Progenitor cell of endocrine pancreas (in vitro differentiated cells): Measurements from ENCODE around the gene SORCS2. TPM values are rescaled to one million over a fixed set of nuclear protein-coding genes. Genes with fewer than 3 reads are reported as not detected.

Experiments used
- DNase-seq: peaks from one replicate; pipeline ENCODE4 v3.0.0; 2021; ENCODE audit warnings: low spot score; ENCODE audit not compliant: unreplicated experiment
- H3K27ac Mint-ChIP-seq: 2 replicates; pipeline ENCODE4 v1.8.0; 2021; ENCODE audit warnings: mild to moderate bottlenecking, moderate library complexity, mixed read lengths
- H3K27me3 Mint-ChIP-seq: 2 replicates; pipeline ENCODE4 v1.8.0; 2021; ENCODE audit warnings: mixed read lengths
- H3K36me3 Mint-ChIP-seq: 2 replicates; pipeline ENCODE4 v1.8.0; 2022; ENCODE audit warnings: mixed read lengths; ENCODE audit not compliant: insufficient read depth
- H3K4me1 Mint-ChIP-seq: 2 replicates; pipeline ENCODE4 v1.8.0; 2021; ENCODE audit warnings: low read depth, mixed read lengths
- H3K4me3 Mint-ChIP-seq: 2 replicates; pipeline ENCODE4 v1.8.0; 2021; ENCODE audit warnings: low read depth, mild to moderate bottlenecking, moderate library complexity, mixed read lengths
- H3K9me3 Mint-ChIP-seq: 2 replicates; pipeline ENCODE4 v1.8.0; 2021; ENCODE audit warnings: low read depth, mixed read lengths
- total RNA-seq: library from RNA; stranded (reverse); gene quantifications from 2 replicates; pipeline ENCODE4 v1.2.1, GENCODE V29; 2021
- TF ChIP-seq, protein P1 (sequence below): fragments of 200-600 bp; sonication (generic); IDR thresholded peaks from one replicate; pipeline ENCODE4 v1.5.0; 2021; ENCODE audit warnings: antibody characterized with exemption, mild to moderate bottlenecking; ENCODE audit not compliant: unreplicated experiment

The SORCS2 gene
- total RNA-seq, 1 donor from 2014 or later, result 2.2 TPM

DNA sequence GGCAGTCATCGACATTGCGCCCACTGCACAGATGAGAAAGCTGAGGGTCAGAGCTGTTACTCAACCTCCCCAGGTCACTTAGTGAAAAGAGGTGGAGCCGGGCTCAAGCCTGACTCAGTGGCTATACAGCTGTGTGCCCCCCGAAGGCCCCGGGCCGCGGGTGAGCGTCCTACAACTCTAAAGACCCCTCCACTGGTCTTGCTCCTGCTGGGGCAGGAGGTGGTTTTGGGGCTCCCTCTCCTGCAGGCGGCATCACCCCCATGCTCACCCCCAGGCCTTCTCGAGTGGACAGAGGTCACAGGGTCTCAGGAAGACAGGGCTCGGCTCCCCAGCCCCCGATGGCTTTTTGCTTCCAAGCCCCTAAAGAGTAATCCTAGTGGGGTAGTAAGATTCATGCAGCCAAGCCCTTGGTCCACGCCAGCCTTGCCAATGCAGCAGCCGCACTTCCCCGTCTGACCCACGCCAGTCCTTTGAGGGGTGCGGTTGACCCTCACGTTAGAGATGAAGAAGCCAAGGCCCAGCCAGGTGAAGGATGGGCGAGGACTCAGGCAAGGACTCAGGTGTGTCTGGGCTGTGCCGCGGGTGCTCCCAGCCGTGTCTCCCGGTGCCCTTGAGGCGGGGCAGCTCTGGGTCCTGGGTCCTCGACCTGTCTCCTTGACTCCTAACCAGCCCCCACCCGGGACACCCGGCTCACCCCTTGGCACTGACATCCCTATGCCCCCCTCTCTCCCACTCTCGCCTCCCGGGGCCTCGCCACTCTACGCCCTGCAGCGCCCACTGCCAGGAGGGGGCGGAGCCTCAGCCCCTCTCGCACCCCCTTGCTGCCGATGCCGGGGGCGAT is 547.0 kb downstream of the SORCS2 start:
- H3K4me1 Mint-ChIP-seq, result peaks cover 1% of the 10 kb centered on the region
- TF ChIP-seq, protein P1, sequence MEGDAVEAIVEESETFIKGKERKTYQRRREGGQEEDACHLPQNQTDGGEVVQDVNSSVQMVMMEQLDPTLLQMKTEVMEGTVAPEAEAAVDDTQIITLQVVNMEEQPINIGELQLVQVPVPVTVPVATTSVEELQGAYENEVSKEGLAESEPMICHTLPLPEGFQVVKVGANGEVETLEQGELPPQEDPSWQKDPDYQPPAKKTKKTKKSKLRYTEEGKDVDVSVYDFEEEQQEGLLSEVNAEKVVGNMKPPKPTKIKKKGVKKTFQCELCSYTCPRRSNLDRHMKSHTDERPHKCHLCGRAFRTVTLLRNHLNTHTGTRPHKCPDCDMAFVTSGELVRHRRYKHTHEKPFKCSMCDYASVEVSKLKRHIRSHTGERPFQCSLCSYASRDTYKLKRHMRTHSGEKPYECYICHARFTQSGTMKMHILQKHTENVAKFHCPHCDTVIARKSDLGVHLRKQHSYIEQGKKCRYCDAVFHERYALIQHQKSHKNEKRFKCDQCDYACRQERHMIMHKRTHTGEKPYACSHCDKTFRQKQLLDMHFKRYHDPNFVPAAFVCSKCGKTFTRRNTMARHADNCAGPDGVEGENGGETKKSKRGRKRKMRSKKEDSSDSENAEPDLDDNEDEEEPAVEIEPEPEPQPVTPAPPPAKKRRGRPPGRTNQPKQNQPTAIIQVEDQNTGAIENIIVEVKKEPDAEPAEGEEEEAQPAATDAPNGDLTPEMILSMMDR, result no peak
- no peak overlapping the region for H3K4me3 Mint-ChIP-seq
- no peaks in the 10 kb centered on the region for H3K36me3 Mint-ChIP-seq
- no peak for DNase-seq
- H3K27me3 Mint-ChIP-seq, result no peaks in the 10 kb centered on the region
- H3K9me3 Mint-ChIP-seq, result no peaks in the 10 kb centered on the region
- no peak overlapping the region for H3K27ac Mint-ChIP-seq

DNA sequence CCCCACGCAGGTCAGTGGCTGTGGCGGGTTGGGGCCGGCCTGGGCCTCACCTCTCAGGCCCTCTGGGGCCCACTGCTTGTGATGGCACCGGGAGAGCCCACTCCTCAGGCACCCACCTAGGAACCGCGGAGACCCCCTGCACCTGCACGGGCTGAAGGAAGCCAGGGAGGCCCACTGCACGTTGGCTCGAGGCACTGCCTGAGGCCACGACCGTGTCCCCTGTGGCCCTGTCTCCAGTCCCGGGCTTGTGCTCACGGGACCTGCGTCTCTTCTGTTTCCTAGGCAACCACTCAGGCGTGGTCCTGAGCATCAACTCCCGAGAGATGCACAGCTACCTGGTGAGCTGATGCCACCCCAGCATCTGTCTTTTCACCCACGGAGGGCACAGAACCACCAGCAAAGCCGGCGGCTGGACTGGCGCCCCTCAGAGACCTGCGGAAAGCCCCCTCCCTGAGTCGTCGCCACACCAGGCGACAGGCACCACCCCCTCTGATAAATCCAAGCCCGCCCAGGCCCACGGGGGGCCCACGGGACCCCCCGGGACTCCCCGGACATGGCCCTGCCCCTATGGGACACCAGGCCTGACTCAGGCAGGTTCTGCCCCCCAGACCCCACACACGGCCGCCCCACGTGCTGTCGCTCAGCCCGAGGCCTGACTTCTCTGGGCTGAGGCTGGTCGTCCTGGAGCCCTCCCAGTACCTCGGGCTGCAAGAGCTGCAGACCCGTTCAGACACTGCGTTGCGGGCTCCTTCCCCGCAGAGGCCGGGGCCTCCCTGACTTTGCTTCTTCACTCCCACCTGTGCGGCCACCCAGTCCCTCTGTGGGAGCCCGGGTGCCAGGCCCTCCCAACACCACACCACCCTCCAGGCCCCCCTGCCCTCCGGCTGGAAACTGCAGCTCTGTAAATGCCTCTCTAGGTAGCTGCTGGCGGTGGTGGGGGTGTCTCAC is 547.9 kb downstream of the SORCS2 start:
- Mint-ChIP-seq H3K4me1 (peaks cover 1% of the 10 kb centered on the region), H3K27me3 (no peaks in the 10 kb centered on the region), H3K36me3 (no peaks in the 10 kb centered on the region), H3K4me3 (no peak overlapping the region), H3K9me3 (no peaks in the 10 kb centered on the region), H3K27ac (no peak overlapping the region)
- DNase-seq, result no peak
- TF ChIP-seq, protein P1, result no peak

DNA sequence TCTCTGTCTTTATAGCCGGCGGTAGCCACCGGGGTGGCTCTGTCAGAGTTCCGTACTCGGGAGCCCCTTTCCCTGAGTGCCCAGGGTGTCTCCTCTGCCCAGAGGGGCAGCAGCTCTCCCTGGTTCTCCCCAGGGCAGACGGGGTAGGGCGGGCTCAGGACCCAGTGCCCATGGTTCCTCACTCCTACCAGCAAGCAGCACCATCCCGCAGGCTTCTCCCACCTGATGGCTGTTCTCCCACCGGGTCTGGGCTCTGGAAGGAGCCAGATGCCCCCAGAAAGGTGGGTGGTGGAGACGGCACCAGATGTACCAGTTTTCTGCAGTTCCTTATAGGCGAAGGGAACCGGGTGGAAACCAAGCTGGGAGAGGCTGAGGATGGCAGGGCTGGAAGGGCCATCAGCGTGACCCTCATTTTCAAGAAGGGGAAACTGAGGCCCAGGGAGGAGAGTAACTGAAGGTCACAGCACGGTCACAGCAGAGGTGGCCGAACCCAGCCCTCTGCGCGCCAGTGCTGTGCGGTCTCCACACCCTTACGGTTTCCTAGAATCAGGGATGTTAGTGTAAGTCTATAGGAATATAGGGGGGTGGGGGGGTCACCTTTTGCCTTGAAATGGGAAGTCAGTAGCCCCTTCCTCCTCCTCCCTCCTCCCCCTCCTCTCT is 548.7 kb downstream of the SORCS2 start:
- no peaks in the 10 kb centered on the region for H3K36me3 Mint-ChIP-seq
- no peak for DNase-seq
- no peak overlapping the region for H3K4me3 Mint-ChIP-seq

DNA sequence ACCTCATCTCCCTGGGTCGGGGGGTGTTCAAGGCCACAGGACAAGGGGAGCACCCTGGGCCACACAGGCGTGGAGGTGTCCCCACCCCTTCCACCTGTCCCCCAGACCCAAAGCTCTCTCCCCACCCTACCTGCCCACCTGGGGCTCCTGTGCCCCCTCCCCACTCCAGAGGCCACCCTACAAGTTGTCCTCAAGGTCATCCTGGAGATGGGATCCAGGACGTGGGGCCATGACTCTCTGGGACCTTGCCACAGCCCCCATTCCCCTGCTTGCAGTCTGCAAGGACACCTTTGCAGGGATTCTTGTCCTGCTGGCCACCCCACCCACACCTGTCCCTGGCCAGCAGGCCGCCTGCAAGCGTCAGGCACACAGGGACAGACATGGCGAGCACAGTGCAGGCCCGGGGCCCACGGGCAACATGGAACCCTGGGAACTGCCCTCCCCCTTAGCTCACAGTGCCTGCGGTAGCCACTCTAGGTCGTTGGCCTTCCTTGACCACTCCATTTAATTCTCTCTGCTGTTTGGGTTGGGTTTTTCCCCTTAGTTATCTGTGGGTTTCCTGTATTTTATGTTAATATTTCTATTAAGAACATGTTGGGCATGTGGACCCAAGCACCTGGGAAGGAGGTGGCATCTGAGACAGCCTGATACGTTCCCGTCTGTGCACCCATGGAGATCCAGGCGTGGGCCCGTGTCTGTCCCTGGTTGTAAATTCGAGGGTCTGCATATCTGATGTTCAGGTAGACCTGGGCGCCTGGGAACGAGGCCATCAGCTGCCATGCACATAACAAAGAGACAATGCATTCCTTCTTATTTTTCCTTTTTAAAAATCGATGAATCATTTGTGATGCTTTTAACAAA is 549.8 kb downstream of the SORCS2 start:
- no peak for DNase-seq
- Mint-ChIP-seq H3K9me3 (no peaks in the 10 kb centered on the region), H3K4me3 (no peak overlapping the region), H3K27me3 (peaks cover 2% of the 10 kb centered on the region), H3K4me1 (peaks cover 1% of the 10 kb centered on the region), H3K27ac (no peak overlapping the region), H3K36me3 (no peaks in the 10 kb centered on the region)
- TF ChIP-seq, protein P1, result no peak

More for the DNA sequence above, 548.7 kb downstream of the SORCS2 start:
- Mint-ChIP-seq H3K9me3 (no peaks in the 10 kb centered on the region), H3K27me3 (no peaks in the 10 kb centered on the region), H3K27ac (no peak overlapping the region), H3K4me1 (peaks cover 1% of the 10 kb centered on the region)
- TF ChIP-seq, protein P1, result no peak
